GM12878 (cell line): ENCODE data around the gene CCDC88C. TPM values are rescaled to one million over a fixed set of nuclear protein-coding genes. Genes with fewer than 3 reads are reported as not detected.
A peak's percentile ranks its signal among the peaks of the same experiment; 100 is the strongest.

ENCODE experiments used
- CBFB ChIP-seq: IDR thresholded peaks from 2 replicates; pipeline ENCODE4 v1.6.1; 2016; ENCODE audit warnings: antibody characterized with exemption, low read depth
- CHD2 ChIP-seq: IDR thresholded peaks from 2 replicates; pipeline ENCODE4 v1.6.1; 2011; ENCODE audit warnings: low read depth, low read length, improper control_type of control experiment, borderline replicate concordance
- CREB1 ChIP-seq: IDR thresholded peaks from 2 replicates; pipeline ENCODE4 v1.6.1; 2012; ENCODE audit warnings: low read depth, mild to moderate bottlenecking, inconsistent platforms
- GABPA ChIP-seq: IDR thresholded peaks from 2 replicates; pipeline ENCODE4 v1.6.1; 2014; ENCODE audit warnings: antibody characterized with exemption, low read depth, mild to moderate bottlenecking, inconsistent platforms
- JUNB ChIP-seq: IDR thresholded peaks from 2 replicates; pipeline ENCODE4 v1.6.1; 2016; ENCODE audit warnings: antibody characterized with exemption, mild to moderate bottlenecking
- MTA3 ChIP-seq: IDR thresholded peaks from 2 replicates; pipeline ENCODE4 v1.6.1; 2012; ENCODE audit warnings: low read length, inconsistent platforms, borderline replicate concordance
- RAD21 ChIP-seq: IDR thresholded peaks from 2 replicates; pipeline ENCODE4 v1.6.1; 2011; ENCODE audit warnings: mild to moderate bottlenecking, low read depth, low read length, moderate library complexity; ENCODE audit not compliant: insufficient read depth
- STAT3 ChIP-seq: IDR thresholded peaks from 2 replicates; pipeline ENCODE4 v1.6.1; 2011; ENCODE audit warnings: low read depth, low read length, improper control_type of control experiment
- TCF12 ChIP-seq: IDR thresholded peaks from 2 replicates; pipeline ENCODE4 v1.6.1; 2011; ENCODE audit warnings: low read depth, mild to moderate bottlenecking, low read length
- WRNIP1 ChIP-seq: IDR thresholded peaks from 2 replicates; pipeline ENCODE4 v1.6.1; 2011; ENCODE audit warnings: low read depth, low read length, improper control_type of control experiment, borderline replicate concordance
- ZNF207 ChIP-seq: fragments of 450-650 bp; IDR thresholded peaks from 2 replicates; pipeline ENCODE4 v1.6.1; 2014; ENCODE audit warnings: antibody characterized with exemption, mild to moderate bottlenecking, borderline replicate concordance
- ZNF592 ChIP-seq: fragments of 450-650 bp; IDR thresholded peaks from 2 replicates; pipeline ENCODE4 v1.6.1; 2017; ENCODE audit warnings: mild to moderate bottlenecking, moderate library complexity
- ZNF687 ChIP-seq: fragments of 450-650 bp; IDR thresholded peaks from 2 replicates; pipeline ENCODE4 v1.6.1; 2017; ENCODE audit warnings: mild to moderate bottlenecking, moderate library complexity
- polyA plus RNA-seq, 11 experiments: library from polyadenylated mRNA; depleted of rRNA in 4 of 11; unstranded in 6 of 11; stranded (reverse) in 5 of 11; fragments of >200 nt; fragmentation: Nextera tagmentation in 4 of 11; fragmentation: Illumina TruSeq in 1 of 11; extraction: Ambion mirVana in 4 of 11; extraction: Trizol in 1 of 11; gene quantifications; 1 replicate in 1 of 11; 2 replicates in 10 of 11; pipeline versions ENCODE4 v1.2.1 to v1.2.3, GENCODE V29; 2011 to 2016; ENCODE audit warnings: inconsistent platforms in 2 of 11, missing spikeins in 2 of 11, low read depth in 1 of 11
- total RNA-seq, 4 experiments: library from RNA; depleted of rRNA in 3 of 4; stranded (reverse); fragments of >200 nt in 3 of 4; fragmentation: Illumina TruSeq in 1 of 4; extraction: Trizol in 1 of 4; gene quantifications; 2 replicates each; pipeline versions ENCODE4 v1.2.1 to v1.2.3, GENCODE V29; 2013 to 2021

The CCDC88C gene
- total and polyA plus RNA-seq, 10 of the 15 experiments (the other 5 are each of a cell fraction or from before 2014, with no cell fraction given), result 4.0 to 79.6 (median 36.6) TPM

GRCh38 chr14:91229743-91230200 is 187.8 kb downstream of the CCDC88C start (continued):
- TF ChIP-seq ZNF592, result 0 out of 2 replicates have a peak, but pooled peaks have one; percentile 62
- peak; percentile 99 for TF ChIP-seq CBFB
- TF ChIP-seq ZNF207, result peak; percentile 23; the same call in 1 of the 2 replicates
- TF ChIP-seq GABPA, result peak; percentile 78
- peak; percentile 59; the same call in 1 of the 2 replicates for TF ChIP-seq CHD2
- TF ChIP-seq STAT3, result 0 out of 2 replicates have a peak, but pooled peaks have one; percentile 50
- TF ChIP-seq MTA3, result peak; percentile 90
- 0 out of 2 replicates have a peak, but pooled peaks have one; percentile 16 for TF ChIP-seq RAD21
- TF ChIP-seq WRNIP1, result peak; percentile 73; the same call in 1 of the 2 replicates
- no peak for TF ChIP-seq JUNB
- peak; percentile 96 for TF ChIP-seq ZNF687
- peak; percentile 76 for TF ChIP-seq CREB1
- peak; percentile 78 for TF ChIP-seq TCF12
